Neural cell (in vitro differentiated cells): ENCODE measurements around the gene SH2D3A. TPM values are rescaled to one million over a fixed set of nuclear protein-coding genes. Genes with fewer than 3 reads are reported as not detected.

Source experiments
- H2AFZ ChIP-seq: fragments of 200-600, 300-800 bp; sonication (generic), shearing (Covaris generic); 2 replicates; pipeline ENCODE4 v1.6.0; 2014; ENCODE audit warnings: low read depth, mild to moderate bottlenecking, antibody characterized with exemption, low read length, moderate library complexity
- H3F3A ChIP-seq: fragments of 200-600 bp; shearing (Covaris generic); 2 replicates; pipeline ENCODE4 v1.6.1; 2016; ENCODE audit warnings: mild to moderate bottlenecking, moderate library complexity, mixed read lengths, antibody characterized with exemption, low read length; ENCODE audit not compliant: insufficient read depth, poor library complexity, severe bottlenecking
- H3K27ac ChIP-seq: fragments of 200-600, 300-800 bp; sonication (generic), shearing (Covaris generic); 2 replicates; pipeline ENCODE4 v1.5.1; 2014; ENCODE audit warnings: mild to moderate bottlenecking, low read length, moderate library complexity
- H3K27me3 ChIP-seq: fragments of 300-800, 200-600 bp; sonication (generic), shearing (Covaris generic); 2 replicates; pipeline ENCODE4 v1.6.0; 2014; ENCODE audit warnings: mild to moderate bottlenecking, low read depth, low read length, moderate library complexity; ENCODE audit not compliant: insufficient read depth
- H3K36me3 ChIP-seq: fragments of 300-800, 200-600 bp; sonication (generic), shearing (Covaris generic); 2 replicates; pipeline ENCODE4 v1.5.1; 2014; ENCODE audit warnings: mild to moderate bottlenecking, antibody characterized with exemption, low read length, moderate library complexity; ENCODE audit not compliant: insufficient read depth
- H3K4me2 ChIP-seq: fragments of 300-800, 200-600 bp; sonication (generic), shearing (Covaris generic); 2 replicates; pipeline ENCODE4 v1.6.0; 2014; ENCODE audit warnings: mild to moderate bottlenecking, low read length
- H3K4me3 ChIP-seq: fragments of 300-800, 200-600 bp; sonication (generic), shearing (Covaris generic); 2 replicates; pipeline ENCODE4 v1.5.1; 2014; ENCODE audit warnings: mild to moderate bottlenecking, low read length, moderate library complexity
- H3K79me2 ChIP-seq: fragments of 200-600 bp; shearing (Covaris generic); replicated peaks from 2 replicates; pipeline ENCODE4 v1.6.0; 2014; ENCODE audit warnings: mild to moderate bottlenecking, low read length, moderate library complexity; ENCODE audit not compliant: insufficient read depth
- H3K9ac ChIP-seq: fragments of 300-800, 200-600 bp; sonication (generic), shearing (Covaris generic); 2 replicates; pipeline ENCODE4 v1.6.1; 2016; ENCODE audit warnings: mild to moderate bottlenecking, low read length, mixed read lengths
- H3K9me2 ChIP-seq: fragments of 200-600 bp; shearing (Covaris generic); 2 replicates; pipeline ENCODE4 v1.6.1; 2016; ENCODE audit warnings: mild to moderate bottlenecking, low read length, mixed read lengths; ENCODE audit not compliant: insufficient read depth
- H3K9me3 ChIP-seq: fragments of 200-600, 300-800 bp; sonication (generic), shearing (Covaris generic); 2 replicates; pipeline ENCODE4 v1.6.1; 2016; ENCODE audit warnings: mild to moderate bottlenecking, mixed run types, low read length, moderate library complexity, mixed read lengths
- H4K20me1 ChIP-seq: fragments of 200-600 bp; shearing (Covaris generic); 2 replicates; pipeline ENCODE4 v1.6.1; 2016; ENCODE audit warnings: mild to moderate bottlenecking, mixed run types; ENCODE audit not compliant: insufficient read depth
- CTCF ChIP-seq: fragments of 450-650 bp; IDR thresholded peaks from 2 replicates; pipeline ENCODE4 v1.5.1; 2014; ENCODE audit warnings: antibody characterized with exemption, mild to moderate bottlenecking, moderate library complexity; ENCODE audit not compliant: poor library complexity, severe bottlenecking
- EP300 ChIP-seq: fragments of 450-650 bp; conservative IDR thresholded peaks from 2 replicates; pipeline ENCODE4 v1.6.1; 2014; ENCODE audit warnings: antibody characterized with exemption, mild to moderate bottlenecking, moderate library complexity; ENCODE audit not compliant: poor library complexity, severe bottlenecking
- EZH2 ChIP-seq: fragments of 200-600, 300-800 bp; shearing (Covaris generic), sonication (generic); IDR thresholded peaks from 2 replicates; pipeline ENCODE4 v1.6.1; 2014; ENCODE audit warnings: antibody characterized with exemption, low read length, borderline replicate concordance, mild to moderate bottlenecking; ENCODE audit not compliant: insufficient read depth, poor library complexity, severe bottlenecking
- MXI1 ChIP-seq: fragments of 450-650 bp; conservative IDR thresholded peaks from 2 replicates; pipeline ENCODE4 v1.6.1; 2014; ENCODE audit warnings: antibody characterized with exemption, mild to moderate bottlenecking; ENCODE audit not compliant: poor library complexity, severe bottlenecking
- POLR2AphosphoS5 ChIP-seq: IDR thresholded peaks from 2 replicates; pipeline ENCODE4 v1.6.1; 2012
- RAD21 ChIP-seq: fragments of 450-650 bp; conservative IDR thresholded peaks from 2 replicates; pipeline ENCODE4 v1.6.1; 2014; ENCODE audit warnings: antibody characterized with exemption, mild to moderate bottlenecking, moderate library complexity
- REST ChIP-seq: IDR thresholded peaks from 2 replicates; pipeline ENCODE4 v1.6.1; 2012; ENCODE audit warnings: borderline replicate concordance
- SMC3 ChIP-seq: fragments of 450-650 bp; conservative IDR thresholded peaks from 2 replicates; pipeline ENCODE4 v1.6.1; 2014; ENCODE audit warnings: antibody characterized with exemption, mild to moderate bottlenecking, moderate library complexity; ENCODE audit not compliant: poor library complexity
- TAF1 ChIP-seq: IDR thresholded peaks from 2 replicates; pipeline ENCODE4 v1.6.1; 2012; ENCODE audit warnings: low read depth
- polyA plus RNA-seq: library from polyadenylated mRNA; depleted of rRNA; stranded (reverse); fragments of >200 nt; gene quantifications from 2 replicates; pipeline ENCODE4 v1.2.3, GENCODE V29; 2014

Gene SH2D3A
- polyA plus RNA-seq, 1 donor from 2014 or later, result 3.6 TPM

- Histone ChIP-seq H3K9me2 (no peaks in the 10 kb centered on the region), H3K9ac (no peak overlapping the region), H3K9me3 (no peaks in the 10 kb centered on the region), H3K27ac (no peak overlapping the region), H4K20me1 (no peaks in the 10 kb centered on the region), H3F3A (no peaks in the 10 kb centered on the region), H3K4me3 (no peak overlapping the region), H3K27me3 (no peaks in the 10 kb centered on the region), H2AFZ (no peak overlapping the region), H3K4me2 (no peak overlapping the region), H3K79me2 (no peaks in the 10 kb centered on the region), H3K36me3 (no peaks in the 10 kb centered on the region)
- no peak for TF ChIP-seq MXI1
- no peak for TF ChIP-seq EP300
- no peak for TF ChIP-seq TAF1
- TF ChIP-seq EZH2, result no peak
- TF ChIP-seq SMC3, result no peak
- no peak for TF ChIP-seq REST
- no peak for TF ChIP-seq CTCF
- no peak for TF ChIP-seq POLR2AphosphoS5
- TF ChIP-seq RAD21, result no peak
Measured at GRCh38 chr19:6731822-6732221, 35.4 kb downstream of the SH2D3A start.

GRCh38 chr19:6730941-6731670 lies 36.1 kb downstream of the SH2D3A start:
- H3K27me3 ChIP-seq, result no peaks in the 10 kb centered on the region
- no peak overlapping the region for H3K4me2 ChIP-seq
- no peaks in the 10 kb centered on the region for H3K36me3 ChIP-seq
- H3K4me3 ChIP-seq, result no peak overlapping the region
- H3F3A ChIP-seq, result no peaks in the 10 kb centered on the region
- H3K27ac ChIP-seq, result no peak overlapping the region
- H3K79me2 ChIP-seq, result no peaks in the 10 kb centered on the region
- H3K9me2 ChIP-seq, result no peaks in the 10 kb centered on the region
- H3K9ac ChIP-seq, result no peak overlapping the region
- no peak overlapping the region for H2AFZ ChIP-seq
- H4K20me1 ChIP-seq, result no peaks in the 10 kb centered on the region
- H3K9me3 ChIP-seq, result no peaks in the 10 kb centered on the region
- TF ChIP-seq MXI1, result no peak
- no peak for TF ChIP-seq EZH2
- TF ChIP-seq RAD21, result no peak
- TF ChIP-seq TAF1, result no peak
- TF ChIP-seq CTCF, result no peak
- TF ChIP-seq REST, result no peak
- TF ChIP-seq SMC3, result no peak
- no peak for TF ChIP-seq POLR2AphosphoS5
- no peak for TF ChIP-seq EP300
